Mesothelial cell of epicardium (in vitro differentiated cells): ENCODE results near the gene OLR1. TPM values are rescaled to one million over a fixed set of nuclear protein-coding genes. Genes with fewer than 3 reads are reported as not detected.
"Not testable (repeated sequence)": the region's sequence is repeated elsewhere in the genome, so short reads cannot be mapped to it uniquely, and the experiment has no call there.

Experiments
- DNase-seq, 2 experiments: peaks; one replicate each; pipeline ENCODE4 v3.0.0; 2021; ENCODE audit warnings: low spot score in 2 of 2; ENCODE audit not compliant: unreplicated experiment in 2 of 2
- H3K27ac Mint-ChIP-seq: 2 replicates; pipeline ENCODE4 v1.8.0; 2021; ENCODE audit warnings: mixed read lengths
- H3K27me3 Mint-ChIP-seq: 2 replicates; pipeline ENCODE4 v1.8.0; 2021; ENCODE audit warnings: low read depth, mixed read lengths
- H3K36me3 Mint-ChIP-seq: 2 replicates; pipeline ENCODE4 v1.8.0; 2021; ENCODE audit warnings: mixed read lengths
- H3K4me1 Mint-ChIP-seq: 2 replicates; pipeline ENCODE4 v1.8.0; 2021; ENCODE audit warnings: mixed read lengths
- H3K4me3 Mint-ChIP-seq: 2 replicates; pipeline ENCODE4 v1.8.0; 2021; ENCODE audit warnings: mild to moderate bottlenecking, moderate library complexity, mixed read lengths
- H3K9me3 Mint-ChIP-seq: 2 replicates; pipeline ENCODE4 v1.8.0; 2021; ENCODE audit warnings: mixed read lengths
- CTCF ChIP-seq: fragments of 200-600 bp; sonication (generic); IDR thresholded peaks from one replicate; pipeline ENCODE4 v1.5.0; 2021; ENCODE audit warnings: antibody characterized with exemption; ENCODE audit not compliant: unreplicated experiment
- total RNA-seq: library from RNA; stranded (reverse); gene quantifications from 3 replicates; pipeline ENCODE4 v1.2.1, GENCODE V29; 2021

OLR1 gene
- total RNA-seq, 1 donor from 2014 or later, result 1.7 TPM

GRCh38 chr12:10196210-10196609, 24.3 kb upstream of the OLR1 start:
- Mint-ChIP-seq H3K27ac (no peak overlapping the region), H3K36me3 (no peaks in the 10 kb centered on the region), H3K4me1 (peaks cover 11% of the 10 kb centered on the region), H3K9me3 (no peaks in the 10 kb centered on the region), H3K27me3 (no peaks in the 10 kb centered on the region), H3K4me3 (no peak overlapping the region)
- no peak for TF ChIP-seq CTCF
- no peak for DNase-seq

GRCh38 chr12:10194160-10194670, 22.3 kb upstream of the OLR1 start:
- no peak for DNase-seq
- Mint-ChIP-seq H3K9me3 (no peaks in the 10 kb centered on the region), H3K4me3 (no peak overlapping the region), H3K4me1 (peaks cover 26% of the 10 kb centered on the region), H3K27me3 (no peaks in the 10 kb centered on the region), H3K36me3 (no peaks in the 10 kb centered on the region), H3K27ac (no peak overlapping the region)
- no peak for TF ChIP-seq CTCF

- Mint-ChIP-seq H3K27me3 (no peaks in the 10 kb centered on the region), H3K36me3 (no peaks in the 10 kb centered on the region), H3K4me3 (no peak overlapping the region), H3K27ac (peak overlapping the region; percentile 79), H3K9me3 (no peaks in the 10 kb centered on the region), H3K4me1 (peaks cover 28% of the 10 kb centered on the region)
- DNase-seq, result no peak
- TF ChIP-seq CTCF, result no peak
Measured at GRCh38 chr12:10191865-10192264, 19.9 kb upstream of the OLR1 start.

GRCh38 chr12:10190558-10191388, 18.8 kb upstream of the OLR1 start:
- H3K4me3 Mint-ChIP-seq, result no peak overlapping the region
- no peaks in the 10 kb centered on the region for H3K9me3 Mint-ChIP-seq
- DNase-seq, result no peak
- H3K36me3 Mint-ChIP-seq, result no peaks in the 10 kb centered on the region
- peak overlapping the region; percentile 22 for H3K27ac Mint-ChIP-seq
- peaks cover 30% of the 10 kb centered on the region for H3K4me1 Mint-ChIP-seq
- TF ChIP-seq CTCF, result peak; percentile 33
- H3K27me3 Mint-ChIP-seq, result no peaks in the 10 kb centered on the region

GRCh38 chr12:10189653-10190052, 17.7 kb upstream of the OLR1 start:
- DNase-seq, result no peak
- no peak for TF ChIP-seq CTCF
- no peaks in the 10 kb centered on the region for H3K27me3 Mint-ChIP-seq
- no peaks in the 10 kb centered on the region for H3K36me3 Mint-ChIP-seq
- H3K9me3 Mint-ChIP-seq, result no peaks in the 10 kb centered on the region
- H3K4me3 Mint-ChIP-seq, result no peak overlapping the region
- peak overlapping the region; percentile 83 for H3K27ac Mint-ChIP-seq
- peaks cover 33% of the 10 kb centered on the region for H3K4me1 Mint-ChIP-seq

GRCh38 chr12:10186958-10187357, 15.0 kb upstream of the OLR1 start:
- H3K9me3 Mint-ChIP-seq, H3K27ac Mint-ChIP-seq: not testable (repeated sequence)

More at GRCh38 chr12:10186958-10187357, 15.0 kb upstream of the OLR1 start:
- H3K4me3 Mint-ChIP-seq, DNase-seq, H3K36me3 Mint-ChIP-seq, H3K27me3 Mint-ChIP-seq: not testable (repeated sequence)
- peaks cover 47% of the 10 kb centered on the region for H3K4me1 Mint-ChIP-seq
